HCT116 (cell line): Measurements from ENCODE around the gene REG1A.

Experiments
- CTCF ChIP-seq, 3 experiments: fragments of 200-600 bp in 1 of 3; sonication (generic) in 1 of 3; IDR thresholded peaks in 2 of 3; conservative IDR thresholded peaks in 1 of 3; 2 replicates each; pipeline ENCODE4 v1.5.1; 2012 to 2017; ENCODE audit warnings: low read depth in 2 of 3, low read length in 2 of 3, antibody characterized with exemption in 1 of 3, borderline replicate concordance in 1 of 3, control low read depth in 1 of 3, mild to moderate bottlenecking in 1 of 3, mixed read lengths in 1 of 3, mixed run types in 1 of 3, moderate library complexity in 1 of 3; ENCODE audit not compliant: insufficient read depth in 1 of 3
- EZH2 ChIP-seq: fragments of 200-600 bp; sonication (generic); IDR thresholded peaks from 2 replicates; pipeline ENCODE4 v1.6.1; 2017; ENCODE audit warnings: antibody characterized with exemption, mixed run types
- EZH2phosphoT487 ChIP-seq: fragments of 200-600 bp; IDR thresholded peaks from 2 replicates; pipeline ENCODE4 v1.6.1; 2018; ENCODE audit warnings: antibody characterized with exemption, borderline replicate concordance
- MAX ChIP-seq: IDR thresholded peaks from 2 replicates; pipeline ENCODE4 v1.6.1; 2012
- POLR2A ChIP-seq: IDR thresholded peaks from 2 replicates; pipeline ENCODE4 v1.7.0; 2011; ENCODE audit warnings: borderline replicate concordance; ENCODE audit not compliant: insufficient read depth, insufficient read length; ENCODE audit errors: extremely low read depth
- TCF7L2 ChIP-seq: IDR thresholded peaks from 2 replicates; pipeline ENCODE4 v1.7.0; 2011; ENCODE audit warnings: borderline replicate concordance, inconsistent platforms; ENCODE audit not compliant: insufficient read depth, insufficient read length; ENCODE audit errors: extremely low read depth

GRCh38 chr2:79159030-79159429 is 38.7 kb downstream of the REG1A start:
- no peak for TF ChIP-seq CTCF (IDR thresholded peaks at IDR 0.05 in 2 of 3, conservative IDR thresholded peaks at IDR 0.05 in 1 of 3; ENCODE audit: borderline replicate concordance in 1 of 3, insufficient read depth in 1 of 3, low read depth in 2 of 3, low read length in 2 of 3)
- no peak for TF ChIP-seq EZH2
- TF ChIP-seq EZH2phosphoT487 = no peak
- TF ChIP-seq TCF7L2 = no peak
- no peak for TF ChIP-seq POLR2A
- no peak for TF ChIP-seq MAX
